Activated CD8-positive, alpha-beta memory T cell treated with anti-CD3 and anti-CD28 coated beads for 1 hour (primary cell): ENCODE measurements around the gene GPX2.

Experiments
- DNase-seq, 2 donors: peaks; one replicate each; pipeline ENCODE4 v3.0.0-alpha.2; 2020; ENCODE audit warnings: low read depth in 1 of 2; ENCODE audit errors: extremely low read depth in 1 of 2

GPX2 gene

DNA sequence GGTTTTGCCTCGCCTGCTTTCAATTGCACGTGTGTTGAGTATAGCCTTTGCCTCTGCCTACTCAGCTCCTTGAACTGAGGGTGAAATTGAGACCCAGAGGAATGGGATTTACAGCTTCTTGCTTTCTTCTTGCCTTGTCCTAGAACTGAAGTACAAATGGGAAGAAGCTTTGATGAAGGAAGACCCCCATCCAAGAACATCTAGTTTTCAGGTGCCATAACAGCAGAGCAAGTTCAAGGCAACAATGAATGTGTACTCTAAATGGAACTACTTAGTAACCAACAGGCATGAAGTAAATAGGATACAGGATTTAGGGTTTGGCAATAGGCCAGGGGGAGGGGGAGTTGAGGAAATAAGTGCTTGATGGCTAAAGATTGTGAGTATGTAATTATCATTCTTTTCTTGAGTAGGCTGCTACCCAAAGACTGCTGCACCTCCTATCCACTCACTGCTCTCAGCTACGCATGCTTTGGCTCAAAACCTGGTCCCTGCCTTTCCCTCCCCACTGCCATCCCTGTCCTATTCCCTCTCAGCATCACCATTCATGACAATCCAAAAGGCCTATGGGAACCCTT is 2.1 kb downstream of the GPX2 start:
- DNase-seq = no peak

DNA sequence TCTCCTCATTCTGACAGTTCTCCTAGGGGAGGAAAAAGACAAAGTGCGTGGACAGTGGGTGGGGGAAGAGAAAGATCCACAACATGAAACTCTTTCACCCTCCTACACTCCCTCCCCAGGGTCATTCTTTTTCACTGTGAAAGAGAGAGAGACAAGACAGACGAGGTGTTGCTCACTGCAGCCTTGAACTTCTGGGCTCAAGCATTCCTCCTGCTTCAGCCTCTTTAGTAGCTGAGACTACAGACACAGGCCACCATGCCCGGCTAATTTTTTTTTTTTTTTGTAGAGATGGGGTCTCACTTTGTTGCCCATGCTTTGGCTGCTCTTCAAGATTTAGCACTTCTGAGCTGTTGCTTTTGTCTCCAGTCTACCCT is 2.7 kb downstream of the GPX2 start:
- DNase-seq = no peak

DNA sequence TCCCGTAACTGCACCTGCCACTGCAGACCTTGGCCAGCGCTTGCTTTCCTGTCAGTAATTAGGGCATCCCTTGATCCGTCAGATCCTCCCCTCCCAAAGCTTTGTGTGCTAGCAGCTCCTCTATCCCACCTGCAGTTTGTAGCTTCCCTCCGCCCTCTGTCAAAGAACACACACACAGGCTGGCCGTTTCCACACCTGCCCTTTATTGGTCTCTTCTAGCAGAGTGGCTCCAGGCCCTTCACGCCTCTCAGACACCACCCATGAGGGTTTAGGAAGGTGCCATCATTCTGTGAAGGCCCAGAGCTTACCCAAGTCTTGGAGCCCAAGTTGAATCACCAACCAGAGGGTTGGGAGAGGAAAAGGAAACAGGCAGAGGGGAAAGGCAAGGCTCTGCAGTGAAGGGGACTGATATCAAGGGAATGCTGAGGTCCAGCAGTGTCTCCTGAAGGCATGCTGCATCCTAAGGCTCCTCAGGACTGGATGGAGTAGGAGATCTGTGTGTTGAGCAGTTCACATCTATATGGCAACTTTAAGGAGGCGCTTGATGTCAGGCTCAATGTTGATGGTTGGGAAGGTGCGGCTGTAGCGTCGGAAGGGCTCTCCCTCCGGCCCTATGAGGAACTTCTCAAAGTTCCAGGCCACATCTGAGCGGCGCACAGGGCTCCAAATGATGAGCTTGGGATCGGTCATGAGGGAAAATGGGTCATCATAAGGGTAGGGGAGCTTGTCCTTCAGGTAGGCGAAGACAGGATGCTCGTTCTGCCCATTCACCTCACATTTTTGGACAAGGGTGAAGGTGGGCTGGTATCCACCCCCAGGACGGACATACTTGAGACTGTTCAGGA is 3.4 kb downstream of the GPX2 start:
- DNase-seq = no peak

DNA sequence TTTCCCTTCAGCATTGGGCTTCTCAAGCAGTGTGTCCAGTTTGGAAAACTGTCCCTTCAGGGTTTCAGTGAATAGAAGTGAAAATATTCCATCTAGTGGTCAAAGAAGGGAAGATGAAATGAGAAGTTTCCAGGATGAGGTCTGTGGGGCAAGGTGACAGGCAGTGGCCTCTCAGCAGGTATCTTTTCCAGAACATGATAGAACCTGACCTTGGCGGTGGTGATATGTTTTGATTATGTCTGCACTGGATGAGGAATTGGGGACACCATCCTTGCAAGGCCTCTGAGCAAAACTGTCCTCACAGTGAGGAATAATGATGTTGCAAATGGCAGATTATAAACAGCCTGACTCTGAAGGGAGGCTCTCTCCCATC is 4.7 kb downstream of the GPX2 start:
- DNase-seq = no peak

DNA sequence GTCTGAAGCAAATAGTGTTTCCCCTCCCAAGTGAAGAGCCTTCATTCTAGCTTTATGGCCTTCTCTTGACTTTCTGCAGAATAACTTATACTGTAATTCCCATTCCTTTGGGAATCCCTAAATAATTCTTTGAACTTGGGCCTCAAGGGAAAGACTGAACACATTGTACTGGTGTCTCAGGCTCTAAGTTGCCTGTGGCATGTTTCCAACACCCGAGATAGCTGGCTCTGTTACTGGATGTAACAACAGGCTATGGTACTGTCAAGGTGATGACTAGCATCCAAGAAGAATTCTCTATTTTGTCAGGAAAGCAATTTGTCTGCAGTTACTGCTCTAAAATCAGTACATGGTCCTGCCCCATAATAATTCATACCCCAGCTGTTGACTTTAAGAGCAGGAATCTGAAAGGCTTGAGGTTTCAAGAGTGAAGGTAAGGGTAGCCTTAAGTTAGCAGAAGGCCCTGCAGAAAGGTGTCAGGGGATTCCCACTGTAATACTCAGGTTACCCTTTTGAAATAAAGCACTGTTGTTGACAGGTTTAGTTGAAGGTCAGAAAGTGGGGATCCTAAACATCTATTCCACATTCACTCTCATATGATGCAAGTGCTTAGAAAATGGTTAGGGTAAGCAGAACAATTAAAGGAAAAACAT is 5.2 kb downstream of the GPX2 start:
- DNase-seq = no peak

DNA sequence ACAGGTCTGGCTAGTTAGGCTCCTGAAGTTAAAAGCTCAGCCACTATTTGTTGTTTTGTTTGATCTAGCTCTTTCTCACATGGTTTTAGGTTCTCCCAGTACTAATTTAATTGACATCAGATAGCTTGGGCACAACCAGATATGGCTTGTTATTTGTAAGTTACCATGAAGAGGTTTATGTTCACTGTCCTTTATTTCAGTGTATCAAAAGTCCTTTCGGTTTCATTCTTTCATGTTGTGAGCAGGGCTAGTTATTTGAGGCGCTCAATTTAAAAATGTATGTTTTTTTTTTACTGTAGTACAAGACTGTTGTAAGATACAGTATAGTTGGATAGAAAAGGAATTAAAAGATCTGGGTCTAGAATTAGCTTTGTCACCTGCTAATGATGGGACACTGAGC is 7.0 kb downstream of the GPX2 start:
- no peak for DNase-seq

DNA sequence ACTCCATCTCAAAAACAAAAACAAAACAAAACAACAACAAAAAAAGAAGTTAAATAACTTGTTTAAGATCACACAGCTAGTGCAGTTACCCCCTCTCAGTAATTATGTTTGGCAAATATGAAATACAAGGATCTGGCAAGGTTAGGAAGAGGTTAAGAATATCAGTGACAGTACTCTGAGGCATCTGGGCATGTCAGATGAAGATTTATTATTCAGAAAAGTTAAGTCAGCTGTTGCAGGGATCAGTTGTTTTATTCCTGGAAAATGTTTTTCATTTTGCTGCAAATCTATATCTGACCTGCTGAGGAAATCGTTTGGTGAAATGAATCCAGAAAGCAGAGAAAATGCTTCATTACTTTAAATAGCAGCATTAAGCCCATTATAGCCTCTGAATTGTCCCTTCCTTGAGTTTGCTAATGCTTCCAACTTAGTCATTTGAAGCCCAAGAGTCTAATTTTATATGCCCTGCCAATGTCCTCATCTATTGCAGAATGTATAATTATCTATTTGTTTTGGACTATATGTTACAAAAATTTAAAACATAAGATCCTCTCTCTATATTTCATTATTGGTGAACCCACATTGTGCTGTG is 8.1 kb downstream of the GPX2 start:
- no peak for DNase-seq

DNA sequence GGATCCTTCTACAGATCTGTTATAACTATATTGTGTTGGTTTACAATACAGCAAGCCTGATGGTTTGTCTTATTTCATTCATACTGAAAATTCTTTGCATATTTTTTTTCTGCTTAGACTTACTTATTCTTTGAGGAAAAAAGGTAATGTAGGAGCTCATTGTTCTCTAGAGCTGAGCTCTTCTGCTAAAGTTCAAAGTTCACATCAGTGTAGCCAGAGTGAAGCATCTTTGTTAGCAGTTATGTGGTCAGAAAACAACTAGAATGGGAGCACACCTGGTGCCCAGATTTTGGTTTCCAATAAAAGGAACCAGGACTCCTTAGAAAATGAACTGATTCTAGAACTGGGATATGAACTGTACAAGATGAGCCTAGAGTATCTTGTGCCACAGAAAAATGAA is 10.3 kb downstream of the GPX2 start:
- no peak for DNase-seq

DNA sequence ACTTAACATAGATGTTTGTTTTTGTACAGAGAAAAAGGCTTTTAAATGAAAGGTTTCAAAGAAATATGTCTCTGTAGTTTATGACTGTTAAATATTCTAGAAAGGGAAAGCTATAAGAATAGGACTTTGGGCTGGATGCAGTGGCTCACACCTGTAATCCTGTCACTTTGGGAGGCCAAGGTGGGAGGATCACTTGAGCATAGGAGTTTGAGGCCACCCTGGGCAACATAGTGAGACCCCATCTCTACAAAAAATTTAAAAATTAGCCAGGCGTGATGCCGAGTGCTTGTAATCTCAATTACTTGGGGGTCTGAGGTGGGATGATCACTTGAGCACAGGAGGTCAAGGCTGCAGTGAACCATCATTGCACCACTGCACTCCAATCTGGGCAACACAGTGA is 11.4 kb downstream of the GPX2 start:
- no peak for DNase-seq

DNA sequence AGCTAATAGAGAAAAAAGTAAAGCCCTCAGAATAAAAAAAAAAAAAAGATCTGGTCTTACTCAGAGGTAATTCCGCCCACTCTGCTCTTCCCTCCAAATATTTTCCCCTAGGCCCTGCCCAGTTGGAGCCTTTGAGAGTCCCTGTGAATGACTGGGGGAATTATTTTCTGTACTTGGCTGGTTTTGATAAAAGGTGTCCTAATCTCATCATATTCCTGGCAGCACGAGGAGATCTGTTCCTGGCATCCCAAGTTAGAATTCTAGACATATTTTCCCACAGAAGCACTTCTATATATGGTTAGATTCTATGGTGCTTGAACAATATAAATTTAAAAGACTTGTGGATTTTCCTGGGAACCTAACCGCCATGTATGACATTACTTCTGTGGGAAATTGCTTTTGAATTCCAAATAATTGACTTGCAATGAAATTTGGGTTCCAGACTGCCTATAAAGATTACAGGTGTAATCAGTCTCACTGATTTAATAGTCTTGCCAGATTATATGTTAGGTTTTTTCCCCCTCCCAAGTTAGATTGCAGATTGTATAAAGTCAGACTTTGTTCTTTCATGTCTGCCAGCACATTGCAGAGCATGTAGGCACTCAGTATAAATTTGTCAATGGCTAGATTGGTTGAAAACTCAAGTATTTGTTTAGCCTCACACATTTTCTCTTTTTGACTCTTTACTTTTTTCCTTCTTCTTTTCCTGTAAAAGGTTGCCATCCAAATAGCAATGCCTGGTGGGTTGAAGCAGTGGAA is 12.3 kb downstream of the GPX2 start:
- DNase-seq = no peak

DNA sequence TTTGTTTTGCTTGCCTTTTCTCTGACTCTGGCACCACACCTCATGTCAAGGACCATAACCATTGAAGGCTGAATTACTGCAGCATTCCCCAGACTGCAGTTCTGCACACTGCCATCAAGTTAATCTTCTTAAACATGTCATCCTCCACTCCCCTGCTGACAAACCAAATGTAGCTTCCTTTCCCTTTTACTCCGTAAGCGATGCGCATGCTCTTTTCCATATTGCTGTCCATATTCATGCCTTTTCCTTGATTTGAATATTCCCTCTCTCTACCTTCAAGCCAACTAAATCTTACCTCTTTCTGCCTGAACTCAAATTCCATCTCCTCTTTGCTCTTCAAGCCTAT is 13.6 kb downstream of the GPX2 start:
- no peak for DNase-seq

DNA sequence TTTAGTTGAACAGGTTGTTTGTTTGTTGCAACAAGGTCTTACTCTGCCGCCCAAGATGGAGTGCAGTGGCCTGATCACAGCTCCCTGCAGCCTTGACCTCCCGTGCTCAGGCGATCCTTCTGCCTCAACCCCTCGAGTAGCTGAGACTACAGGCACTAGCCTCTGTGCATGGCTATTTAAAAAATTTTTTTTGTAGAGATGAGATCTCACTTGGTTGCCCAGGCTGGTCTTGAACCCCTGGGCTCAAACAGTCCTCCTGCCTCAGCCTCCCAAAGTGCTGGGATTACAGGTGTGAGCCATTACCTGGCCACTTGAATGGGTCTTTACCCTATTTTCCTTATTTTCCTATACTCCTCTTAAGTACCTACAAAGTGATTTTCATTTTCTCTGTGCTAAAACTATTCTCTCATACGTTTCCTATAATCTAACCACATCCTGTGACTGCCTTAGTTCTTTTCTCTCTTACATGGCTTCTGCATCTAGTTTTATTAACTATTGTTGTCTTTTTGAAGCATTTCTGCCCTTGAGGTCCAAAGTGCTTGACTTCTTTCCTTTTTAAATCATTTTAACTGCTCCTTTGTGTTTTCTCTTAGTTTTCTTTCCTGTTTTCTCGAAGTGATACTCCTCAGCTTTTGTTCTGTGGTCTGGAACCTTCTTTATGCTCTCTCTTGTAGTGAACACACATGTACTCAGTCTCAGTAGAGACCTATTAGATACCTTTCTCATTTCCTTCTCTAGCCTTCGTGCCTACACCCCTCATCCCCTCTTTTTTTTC is 14.1 kb downstream of the GPX2 start:
- DNase-seq = no peak

DNA sequence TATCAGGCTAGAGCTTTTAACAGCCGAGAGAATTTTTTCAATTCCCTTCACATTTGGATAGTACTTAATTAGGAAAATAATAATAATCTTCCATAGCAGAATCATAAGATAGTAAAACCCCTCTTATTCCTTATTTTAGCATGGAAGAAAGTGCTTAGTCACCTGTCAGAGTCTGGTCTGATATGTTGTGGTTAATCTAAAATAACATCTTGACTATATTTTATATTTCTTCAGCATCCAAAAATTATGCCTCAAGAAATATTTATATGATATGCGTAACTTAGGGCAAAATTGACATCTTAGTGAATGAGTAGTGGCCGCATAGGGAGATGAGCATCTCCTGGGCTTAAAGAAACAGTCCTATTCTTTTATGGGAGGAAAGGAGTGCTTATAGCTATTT is 15.5 kb downstream of the GPX2 start:
- no peak for DNase-seq

DNA sequence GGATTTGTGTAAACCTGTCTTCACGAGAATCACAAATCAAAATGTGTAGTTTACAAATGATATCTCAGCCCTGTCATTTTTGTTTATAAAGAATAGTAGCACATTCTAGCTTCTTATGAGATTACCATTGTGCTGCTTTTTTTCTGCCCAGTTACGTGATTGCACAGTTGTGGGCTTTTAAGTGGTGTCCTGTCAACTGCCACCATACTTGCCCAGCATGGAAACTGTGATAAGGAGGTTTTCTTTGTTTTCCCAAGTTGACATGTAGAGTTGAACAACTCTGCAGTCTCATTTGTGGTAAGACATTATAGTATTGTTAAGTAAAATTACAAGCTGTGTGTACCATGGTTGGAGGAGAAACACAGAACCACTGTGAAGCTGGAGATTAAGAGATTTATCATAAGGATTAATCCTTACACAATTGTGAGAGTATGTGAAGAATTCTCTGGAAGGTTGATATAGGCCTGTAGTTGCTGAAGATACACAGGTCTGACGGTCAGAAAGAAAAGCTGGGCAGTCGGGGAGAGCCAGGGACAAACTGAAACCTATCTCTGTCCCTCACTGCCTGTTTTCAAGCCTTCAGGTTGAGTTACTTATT is 16.0 kb downstream of the GPX2 start:
- no peak for DNase-seq

DNA sequence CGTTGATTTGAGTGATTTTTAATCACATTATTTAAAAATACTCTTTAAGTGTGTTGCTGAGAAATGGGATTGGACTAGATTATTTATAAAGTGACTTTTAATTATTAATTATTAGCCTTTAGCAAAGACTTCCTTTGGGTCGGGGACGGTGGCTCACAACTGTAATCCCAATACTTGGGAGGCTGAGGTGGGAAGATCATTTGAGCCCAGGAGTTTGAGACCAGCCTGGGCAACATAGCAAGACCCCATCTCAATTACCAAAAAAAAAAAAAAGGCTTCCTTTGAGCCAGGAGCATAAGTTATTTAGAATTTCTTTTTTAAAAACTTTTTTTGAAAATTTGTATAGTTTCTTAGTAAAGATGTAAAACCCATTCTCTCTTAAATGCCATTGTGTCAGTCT is 19.5 kb downstream of the GPX2 start:
- DNase-seq = no peak

DNA sequence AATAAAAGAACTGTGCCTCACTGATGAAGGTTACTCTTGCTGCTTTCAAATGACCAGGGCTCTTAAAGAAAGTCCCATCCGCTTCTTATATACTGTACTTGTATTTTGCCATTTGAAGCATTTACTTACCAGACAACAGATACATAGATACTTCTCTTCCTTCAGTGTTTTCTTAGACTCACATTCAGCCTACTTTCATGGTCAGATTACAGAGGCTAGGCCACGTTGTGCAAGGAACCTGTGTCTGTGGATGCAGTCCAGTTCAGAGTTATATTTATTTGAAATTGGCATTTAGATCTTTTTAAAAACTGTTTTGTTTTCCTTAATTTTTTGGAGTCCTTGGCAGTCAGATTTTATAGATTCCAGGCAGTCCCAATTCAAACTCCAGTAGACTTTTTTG is 22.1 kb downstream of the GPX2 start:
- DNase-seq = no peak

DNA sequence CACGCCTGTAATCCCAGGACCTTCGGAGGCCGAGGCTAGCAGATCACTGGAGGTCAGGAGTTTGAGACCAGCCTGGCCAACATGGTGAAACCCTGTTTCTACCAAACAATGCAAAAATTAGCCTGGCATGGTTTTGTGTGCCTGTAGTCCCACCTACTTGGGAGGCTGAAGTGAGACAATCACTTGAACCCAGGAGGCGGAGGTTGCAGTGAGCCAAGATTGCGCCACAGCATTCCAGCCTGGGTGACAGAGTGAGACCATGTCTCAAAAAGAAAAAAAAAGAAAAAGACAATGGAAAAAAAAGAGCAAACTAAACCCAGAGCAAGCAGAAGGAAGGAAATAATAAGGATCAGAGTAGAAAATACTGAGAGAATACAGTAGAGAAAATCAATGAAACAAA is 22.9 kb downstream of the GPX2 start:
- no peak for DNase-seq

DNA sequence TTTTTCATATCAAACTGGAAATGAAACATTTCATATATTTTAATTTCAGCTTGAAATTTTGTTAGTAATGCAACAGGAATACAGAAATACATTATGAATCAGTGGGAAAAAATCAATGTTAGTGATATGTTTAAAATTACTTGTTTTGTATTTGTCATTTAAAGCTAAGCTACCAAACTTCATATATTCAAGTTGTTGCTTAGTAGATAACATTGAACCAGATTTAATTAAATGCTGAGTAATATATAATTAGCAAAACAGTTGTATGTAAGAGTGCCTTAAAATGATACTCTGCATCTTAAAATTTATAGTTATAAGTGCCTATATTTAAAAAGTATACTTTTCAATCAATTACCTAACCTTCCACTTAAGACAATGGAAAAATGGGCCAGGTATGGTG is 23.3 kb downstream of the GPX2 start:
- no peak for DNase-seq

DNA sequence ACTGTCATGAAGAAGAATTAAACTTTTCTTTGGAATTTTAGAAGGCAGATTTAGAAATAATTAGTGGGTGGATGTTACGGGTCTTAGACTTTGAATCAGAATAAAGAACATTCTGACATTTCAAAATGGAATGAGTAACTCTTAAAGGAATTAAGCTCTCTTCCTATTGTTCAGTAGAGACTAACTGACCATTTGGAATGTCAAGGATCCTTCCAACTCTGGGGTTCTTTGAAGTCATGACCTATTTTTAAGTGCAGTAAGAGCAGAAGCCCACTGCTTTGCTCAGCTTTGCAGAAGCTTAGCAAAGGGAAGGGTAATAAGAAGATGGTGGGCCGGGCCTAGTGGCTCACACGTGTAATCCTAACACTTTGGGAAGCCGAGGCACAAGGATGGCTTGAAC is 24.3 kb downstream of the GPX2 start:
- no peak for DNase-seq

DNA sequence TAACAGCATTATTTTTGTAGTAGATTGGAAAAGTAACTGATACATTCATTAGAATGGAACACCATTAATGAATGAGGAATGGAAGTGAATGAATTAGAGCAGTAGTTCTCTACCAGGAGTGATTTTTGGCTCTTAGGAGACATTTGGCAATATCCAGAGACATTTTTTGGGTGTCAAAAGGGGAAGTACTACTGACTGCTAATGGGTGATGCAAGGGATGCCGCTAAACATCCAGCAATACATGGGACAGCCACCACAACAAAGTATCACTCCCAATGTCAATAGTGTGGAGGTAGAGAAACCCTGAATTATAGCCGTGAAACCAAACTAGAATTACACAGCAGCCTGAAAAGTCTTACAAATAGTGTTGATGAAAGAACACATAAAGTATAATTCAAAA is 26.7 kb downstream of the GPX2 start:
- DNase-seq = no peak
